Neural cell (in vitro differentiated cells): ENCODE data around the gene FAM136A.

ENCODE experiments used
- MXI1 ChIP-seq: fragments of 450-650 bp; conservative IDR thresholded peaks from 2 replicates; pipeline ENCODE4 v1.6.1; 2014; ENCODE audit warnings: antibody characterized with exemption, mild to moderate bottlenecking; ENCODE audit not compliant: poor library complexity, severe bottlenecking
- TF ChIP-seq, protein P1 (sequence below): fragments of 450-650 bp; IDR thresholded peaks from 2 replicates; pipeline ENCODE4 v1.5.1; 2014; ENCODE audit warnings: antibody characterized with exemption, mild to moderate bottlenecking, moderate library complexity; ENCODE audit not compliant: poor library complexity, severe bottlenecking

DNA sequence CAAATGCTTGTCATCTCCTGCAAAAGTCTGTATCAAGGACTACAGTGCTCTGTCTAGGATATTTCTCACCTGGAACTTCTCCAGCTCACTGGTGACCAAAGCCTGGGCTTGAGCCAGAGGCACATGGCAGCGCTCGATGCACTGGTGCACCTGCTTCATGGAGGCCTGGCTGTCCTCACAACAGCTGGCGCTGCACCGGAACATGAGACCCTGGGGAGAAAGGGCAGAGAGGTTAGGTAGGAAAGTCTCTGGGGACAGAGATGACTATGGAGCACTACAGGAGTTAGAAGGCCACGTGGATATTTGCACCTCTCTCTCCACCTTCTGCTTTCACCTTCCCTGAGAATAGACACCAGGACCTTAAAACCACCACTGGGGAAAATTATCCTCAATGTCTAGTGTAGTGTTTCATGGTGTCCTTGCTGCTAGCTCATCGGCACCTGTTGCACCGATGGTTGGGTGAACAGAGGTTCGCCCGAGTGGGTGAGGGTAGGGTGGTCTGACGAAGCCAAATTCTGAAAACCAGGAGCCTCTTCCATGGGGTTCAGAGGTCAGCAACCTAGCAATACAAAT is 1.0 kb downstream of the FAM136A start:
- TF ChIP-seq MXI1: no peak
- TF ChIP-seq, protein P1, sequence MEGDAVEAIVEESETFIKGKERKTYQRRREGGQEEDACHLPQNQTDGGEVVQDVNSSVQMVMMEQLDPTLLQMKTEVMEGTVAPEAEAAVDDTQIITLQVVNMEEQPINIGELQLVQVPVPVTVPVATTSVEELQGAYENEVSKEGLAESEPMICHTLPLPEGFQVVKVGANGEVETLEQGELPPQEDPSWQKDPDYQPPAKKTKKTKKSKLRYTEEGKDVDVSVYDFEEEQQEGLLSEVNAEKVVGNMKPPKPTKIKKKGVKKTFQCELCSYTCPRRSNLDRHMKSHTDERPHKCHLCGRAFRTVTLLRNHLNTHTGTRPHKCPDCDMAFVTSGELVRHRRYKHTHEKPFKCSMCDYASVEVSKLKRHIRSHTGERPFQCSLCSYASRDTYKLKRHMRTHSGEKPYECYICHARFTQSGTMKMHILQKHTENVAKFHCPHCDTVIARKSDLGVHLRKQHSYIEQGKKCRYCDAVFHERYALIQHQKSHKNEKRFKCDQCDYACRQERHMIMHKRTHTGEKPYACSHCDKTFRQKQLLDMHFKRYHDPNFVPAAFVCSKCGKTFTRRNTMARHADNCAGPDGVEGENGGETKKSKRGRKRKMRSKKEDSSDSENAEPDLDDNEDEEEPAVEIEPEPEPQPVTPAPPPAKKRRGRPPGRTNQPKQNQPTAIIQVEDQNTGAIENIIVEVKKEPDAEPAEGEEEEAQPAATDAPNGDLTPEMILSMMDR: no peak
